Panc1 (cell line): Measurements from ENCODE around the gene DAB1. TPM values are rescaled to one million over a fixed set of nuclear protein-coding genes. Genes with fewer than 3 reads are reported as not detected.

Experiments used
- ATAC-seq: fragments of 200-7000 bp; cut with Tn5 transposase; 2 replicates; pipeline ENCODE4 v1.9.1; 2020; ENCODE audit warnings: mild to moderate bottlenecking, moderate library complexity
- BruUV-seq: library from RNA; stranded (reverse); fragments of 400-500 nt; replicated peaks from 2 replicates; lab custom pipeline; 2021; lab: Mats Ljungman, UMichigan
- CTCF ChIA-PET: fragments of 300-600 bp; sonication (Branson Sonifier 250); formaldehyde crosslinking; loops from one replicate; lab custom pipeline; 2022; ENCODE audit warnings: antibody characterized with exemption; lab: Charles Lee
- POLR2A ChIA-PET: fragments of 300-600 bp; sonication (Branson Sonifier 250); formaldehyde crosslinking; loops from one replicate; lab custom pipeline; 2022; ENCODE audit warnings: antibody characterized with exemption; lab: Charles Lee
- DNase-seq: peaks from one replicate; pipeline ENCODE4 v3.0.0-alpha.2; 2010; ENCODE audit warnings: low read depth, low spot score
- H3K27ac ChIP-seq: 2 replicates; pipeline ENCODE4 v1.5.1; 2011; ENCODE audit warnings: mild to moderate bottlenecking, low read length, inconsistent platforms
- H3K27me3 ChIP-seq: fragments of 200-500 bp; sonication (Bioruptor generic); 2 replicates; pipeline ENCODE4 v1.6.0; 2014; ENCODE audit warnings: low read length, inconsistent platforms; ENCODE audit not compliant: control insufficient read depth, insufficient read depth
- H3K36me3 ChIP-seq: fragments of 200-500 bp; sonication (Bioruptor generic); 2 replicates; pipeline ENCODE4 v1.5.1; 2014; ENCODE audit warnings: inconsistent platforms, mild to moderate bottlenecking, low read length, moderate library complexity; ENCODE audit not compliant: control insufficient read depth, insufficient read depth
- H3K4me1 ChIP-seq: 2 replicates; pipeline ENCODE4 v1.5.1; 2011; ENCODE audit warnings: inconsistent platforms, mild to moderate bottlenecking, low read length, moderate library complexity; ENCODE audit not compliant: control insufficient read depth, insufficient read depth
- H3K4me3 ChIP-seq, 2 experiments: 2 replicates each; pipeline ENCODE4 v1.5.1; 2011 to 2012; ENCODE audit warnings: low read depth in 2 of 2, low read length in 2 of 2, mild to moderate bottlenecking in 2 of 2, inconsistent platforms in 1 of 2, moderate library complexity in 1 of 2
- H3K9me3 ChIP-seq: fragments of 200-500 bp; sonication (Bioruptor generic); 2 replicates; pipeline ENCODE4 v1.5.1; 2014; ENCODE audit warnings: low read depth, mild to moderate bottlenecking, inconsistent platforms, low read length, moderate library complexity; ENCODE audit not compliant: control insufficient read depth, insufficient read depth
- POLR2AphosphoS5 ChIP-seq: IDR thresholded peaks from 2 replicates; pipeline ENCODE4 v1.6.1; 2012; ENCODE audit warnings: mild to moderate bottlenecking, low read depth, low read length, moderate library complexity
- REST ChIP-seq, 2 experiments: IDR thresholded peaks; 2 replicates each; pipeline ENCODE4 v1.6.1; 2011 to 2012; ENCODE audit warnings: low read depth in 2 of 2, control low read depth in 1 of 2, low read length in 1 of 2, mild to moderate bottlenecking in 1 of 2, moderate library complexity in 1 of 2; ENCODE audit not compliant: insufficient read depth in 1 of 2
- SIN3A ChIP-seq: IDR thresholded peaks from 2 replicates; pipeline ENCODE4 v1.6.1; 2012; ENCODE audit warnings: low read depth, mild to moderate bottlenecking, low read length, moderate library complexity, borderline replicate concordance; ENCODE audit not compliant: insufficient read depth
- TCF7L2 ChIP-seq: IDR thresholded peaks from 2 replicates; pipeline ENCODE4 v1.6.1; 2011; ENCODE audit warnings: mild to moderate bottlenecking, low read depth, low read length, inconsistent platforms
- in situ Hi-C: cut with HindIII; loops from 2 replicates; pipeline ENCODE4 v1.10.0; 2016; ENCODE audit warnings: low sequenced_read_pairs, low pct_unique_long_range_greater_than_20kb
- intact Hi-C: fragments of 100-400 bp; cut with micrococcal nuclease; formaldehyde crosslinking; loops from one replicate; pipeline ENCODE4 v1.10.0; 2022; ENCODE audit not compliant: unreplicated experiment
- total RNA-seq: library from RNA; stranded (reverse); gene quantifications from one replicate; pipeline ENCODE4 v1.2.1, GENCODE V29; 2021; ENCODE audit not compliant: unreplicated experiment
- TF ChIP-seq, protein P1 (sequence below): fragments of 450-650 bp; IDR thresholded peaks from 2 replicates; pipeline ENCODE4 v1.5.1; 2017; ENCODE audit warnings: mild to moderate bottlenecking

The DAB1 gene
- total RNA-seq, 1 experiment from 2014 or later, result 0.05 TPM

DNA sequence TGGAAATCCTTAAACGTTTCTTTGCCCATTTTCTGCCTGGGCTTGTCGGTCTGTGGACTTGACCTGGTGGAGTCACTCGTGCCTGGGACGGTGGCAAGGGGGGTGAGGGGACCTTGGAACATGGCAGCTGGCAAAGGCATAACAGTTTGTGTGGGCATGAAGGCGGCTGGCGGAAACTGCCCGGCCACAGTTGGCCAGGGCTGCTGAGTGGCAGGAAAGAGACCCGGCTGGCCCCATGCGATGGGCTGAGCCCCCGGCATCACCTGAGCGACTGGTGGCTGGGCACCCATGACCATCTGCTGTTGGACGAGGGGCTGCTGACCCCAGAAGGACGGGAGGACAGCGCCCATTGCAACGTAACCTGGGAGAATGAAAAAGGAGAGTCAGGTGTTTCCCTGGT lies 408.8 kb downstream of the DAB1 start:
- TF ChIP-seq POLR2AphosphoS5, result no peak
- no peak for TF ChIP-seq SIN3A
- TF ChIP-seq, protein P1, sequence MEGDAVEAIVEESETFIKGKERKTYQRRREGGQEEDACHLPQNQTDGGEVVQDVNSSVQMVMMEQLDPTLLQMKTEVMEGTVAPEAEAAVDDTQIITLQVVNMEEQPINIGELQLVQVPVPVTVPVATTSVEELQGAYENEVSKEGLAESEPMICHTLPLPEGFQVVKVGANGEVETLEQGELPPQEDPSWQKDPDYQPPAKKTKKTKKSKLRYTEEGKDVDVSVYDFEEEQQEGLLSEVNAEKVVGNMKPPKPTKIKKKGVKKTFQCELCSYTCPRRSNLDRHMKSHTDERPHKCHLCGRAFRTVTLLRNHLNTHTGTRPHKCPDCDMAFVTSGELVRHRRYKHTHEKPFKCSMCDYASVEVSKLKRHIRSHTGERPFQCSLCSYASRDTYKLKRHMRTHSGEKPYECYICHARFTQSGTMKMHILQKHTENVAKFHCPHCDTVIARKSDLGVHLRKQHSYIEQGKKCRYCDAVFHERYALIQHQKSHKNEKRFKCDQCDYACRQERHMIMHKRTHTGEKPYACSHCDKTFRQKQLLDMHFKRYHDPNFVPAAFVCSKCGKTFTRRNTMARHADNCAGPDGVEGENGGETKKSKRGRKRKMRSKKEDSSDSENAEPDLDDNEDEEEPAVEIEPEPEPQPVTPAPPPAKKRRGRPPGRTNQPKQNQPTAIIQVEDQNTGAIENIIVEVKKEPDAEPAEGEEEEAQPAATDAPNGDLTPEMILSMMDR, result no peak
- no peak for TF ChIP-seq TCF7L2
- TF ChIP-seq REST (IDR thresholded peaks at IDR 0.05; ENCODE audit: insufficient read depth in 1 of 2, low read depth in 2 of 2, low read length in 1 of 2), result no peak
- in situ Hi-C loops, result no loop called here
- ChIA-PET POLR2A (no interaction called here), CTCF (no interaction called here)
- ATAC-seq (no peak), DNase-seq (no peak)
- BruUV-seq, result no TSS peak
- Histone ChIP-seq H3K36me3 (no peaks in the 10 kb centered on the region), H3K4me3 (no peak overlapping the region), H3K9me3 (no peaks in the 10 kb centered on the region), H3K27ac (no peak overlapping the region), H3K4me1 (no peaks in the 10 kb centered on the region), H3K27me3 (no peaks in the 10 kb centered on the region; the same call in 1 of the 2 replicates)
- intact Hi-C loops, result no loop called here

DNA sequence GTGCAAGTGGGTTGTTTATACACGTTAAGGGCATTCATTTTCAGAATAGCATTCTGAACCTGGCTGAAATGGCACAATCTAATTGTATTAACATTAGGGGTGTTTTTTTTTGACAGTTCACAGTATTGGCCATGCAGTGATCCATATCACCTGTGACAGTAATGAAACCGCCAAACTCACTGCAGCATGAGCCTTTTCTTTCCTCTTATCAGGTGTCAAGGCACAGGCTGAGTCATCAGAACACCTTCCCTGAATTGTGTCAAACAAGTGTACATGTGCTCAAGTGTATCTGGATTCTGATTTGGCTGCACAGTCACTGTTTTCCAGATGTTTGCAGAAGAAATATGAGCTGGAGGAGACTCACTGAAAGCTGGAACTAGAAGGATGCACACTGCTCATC lies 410.3 kb downstream of the DAB1 start:
- DNase-seq (no peak), ATAC-seq (no peak)
- Histone ChIP-seq H3K36me3 (no peaks in the 10 kb centered on the region), H3K4me1 (no peaks in the 10 kb centered on the region), H3K27ac (no peak overlapping the region), H3K4me3 (no peak overlapping the region), H3K27me3 (peaks cover 2% of the 10 kb centered on the region; the same call in 1 of the 2 replicates), H3K9me3 (no peaks in the 10 kb centered on the region)
- BruUV-seq, result no TSS peak
- CTCF ChIA-PET, result no interaction called here
- TF ChIP-seq REST (IDR thresholded peaks at IDR 0.05; ENCODE audit: insufficient read depth in 1 of 2, low read depth in 2 of 2, low read length in 1 of 2) (no peak), SIN3A (no peak)
- POLR2A ChIA-PET, result interaction anchor here (0.6 kb wide), 1 partner anchor 150 kb away, joined by 3 read pairs; no protein-coding TSS in a partner anchor
- intact Hi-C loops (no loop called here), in situ Hi-C loops (no loop called here)
